Stimulated activated CD4-positive, alpha-beta T cell treated with anti-CD3 and anti-CD28 coated beads, TNF-alpha, amount 100 ng/mL, for 4 hours (primary cell): Measurements from ENCODE around the gene DIPK2B.

Source experiments
- DNase-seq, 3 experiments: peaks; one replicate each; pipeline ENCODE4 v3.0.0-alpha.2; 2020; ENCODE audit warnings: low read depth in 3 of 3

The DIPK2B gene

GRCh38 chrX:45164021-45164621, 36.6 kb downstream of the DIPK2B start:
- DNase-seq = no peak

GRCh38 chrX:45157647-45158046, 43.0 kb downstream of the DIPK2B start:
- no peak for DNase-seq

- DNase-seq = no peak
These were observed 46.2 kb downstream of the DIPK2B start for GRCh38 chrX:45154462-45154861.

- no peak for DNase-seq
These were observed 46.7 kb downstream of the DIPK2B start for GRCh38 chrX:45154033-45154360.
